IMR-90 (cell line): ENCODE data around the gene ROBO1. TPM values are rescaled to one million over a fixed set of nuclear protein-coding genes. Genes with fewer than 3 reads are reported as not detected.

Experiments
- ATAC-seq: fragments of 200-7000 bp; cut with Tn5 transposase; 2 replicates; pipeline ENCODE4 v1.9.1; 2020; ENCODE audit warnings: low read depth, mild to moderate bottlenecking, moderate library complexity
- BruUV-seq: library from RNA; stranded (reverse); fragments of 400-500 nt; replicated peaks from 2 replicates; lab custom pipeline; 2021; lab: Mats Ljungman, UMichigan
- CTCF ChIA-PET: fragments of 300-600 bp; formaldehyde crosslinking; extraction: SDS; loops from one replicate; lab custom pipeline; 2021; ENCODE audit warnings: antibody characterized with exemption; lab: Yijun Ruan, JAX
- POLR2A ChIA-PET: fragments of 300-600 bp; sonication (Branson Sonifier 250); formaldehyde crosslinking; loops from one replicate; lab custom pipeline; 2022; ENCODE audit warnings: antibody characterized with exemption; ENCODE audit not compliant: unreplicated experiment; lab: Charles Lee
- DNase-seq: peaks from one replicate; pipeline ENCODE4 v3.0.0; 2013
- H2AFZ ChIP-seq: replicated peaks from 2 replicates; pipeline ENCODE3; 2013; ENCODE audit warnings: low read length, mild to moderate bottlenecking; ENCODE audit not compliant: poor library complexity
- H2AK5ac ChIP-seq: 2 replicates; pipeline ENCODE4 v1.6.1; 2013; ENCODE audit warnings: low read depth, low read length, inconsistent platforms
- H2AK9ac ChIP-seq: replicated peaks from 2 replicates; pipeline ENCODE3; 2013; ENCODE audit warnings: mild to moderate bottlenecking, low read depth, low read length, moderate library complexity; ENCODE audit not compliant: poor library complexity
- H2BK120ac ChIP-seq: 2 replicates; pipeline ENCODE4 v1.6.1; 2013; ENCODE audit warnings: low read depth, low read length, inconsistent platforms
- H2BK15ac ChIP-seq: 3 replicates; pipeline ENCODE4 v1.6.1; 2013; ENCODE audit warnings: low read depth, low read length, inconsistent platforms
- H2BK20ac ChIP-seq: 2 replicates; pipeline ENCODE4 v1.6.1; 2013; ENCODE audit warnings: low read depth, mild to moderate bottlenecking, inconsistent platforms, low read length, moderate library complexity
- H2BK5ac ChIP-seq: 2 replicates; pipeline ENCODE4 v1.6.1; 2013; ENCODE audit warnings: mild to moderate bottlenecking, low read depth, low read length, inconsistent platforms; ENCODE audit not compliant: poor library complexity, severe bottlenecking
- H3K14ac ChIP-seq: replicated peaks from 2 replicates; pipeline ENCODE4 v1.6.1; 2013; ENCODE audit warnings: low read depth, low read length, inconsistent platforms
- H3K18ac ChIP-seq: 2 replicates; pipeline ENCODE4 v1.6.1; 2013; ENCODE audit warnings: low read depth, low read length, control low read depth
- H3K23ac ChIP-seq: 2 replicates; pipeline ENCODE4 v1.6.1; 2013; ENCODE audit warnings: low read depth, low read length, inconsistent platforms
- H3K27ac ChIP-seq: 2 replicates; pipeline ENCODE4 v1.5.1; 2013; ENCODE audit warnings: mild to moderate bottlenecking, control low read depth, low read length; ENCODE audit not compliant: insufficient read depth
- H3K27me3 ChIP-seq: 2 replicates; pipeline ENCODE4 v1.6.1; 2013; ENCODE audit warnings: low read length; ENCODE audit not compliant: control insufficient read depth, insufficient read depth
- H3K36me3 ChIP-seq: 2 replicates; pipeline ENCODE4 v1.6.1; 2013; ENCODE audit warnings: low read length, mixed read lengths; ENCODE audit not compliant: control insufficient read depth, insufficient read depth
- H3K4ac ChIP-seq: 2 replicates; pipeline ENCODE4 v1.6.1; 2013; ENCODE audit warnings: low read depth, low read length, inconsistent platforms
- H3K4me1 ChIP-seq: 2 replicates; pipeline ENCODE4 v1.6.1; 2013; ENCODE audit warnings: low read length, mixed read lengths; ENCODE audit not compliant: control insufficient read depth, insufficient read depth
- H3K4me2 ChIP-seq: 2 replicates; pipeline ENCODE4 v1.6.1; 2013; ENCODE audit warnings: low read depth, mild to moderate bottlenecking, control low read depth, low read length, moderate library complexity
- H3K4me3 ChIP-seq: 2 replicates; pipeline ENCODE4 v1.5.1; 2013; ENCODE audit warnings: low read depth, mild to moderate bottlenecking, control low read depth, low read length, moderate library complexity; ENCODE audit not compliant: insufficient read depth
- H3K56ac ChIP-seq: 2 replicates; pipeline ENCODE4 v1.6.1; 2013; ENCODE audit warnings: low read length, inconsistent platforms; ENCODE audit not compliant: insufficient read depth; ENCODE audit errors: extremely low read depth
- H3K79me1 ChIP-seq, 2 experiments: 2 replicates each; pipeline ENCODE4 v1.6.1; 2013; ENCODE audit warnings: low read length in 2 of 2, inconsistent platforms in 1 of 2, low read depth in 1 of 2
- H3K9ac ChIP-seq: 2 replicates; pipeline ENCODE4 v1.6.1; 2013; ENCODE audit warnings: low read depth, low read length, control low read depth
- H3K9me1 ChIP-seq: 2 replicates; pipeline ENCODE4 v1.6.1; 2013; ENCODE audit warnings: low read length, inconsistent platforms; ENCODE audit not compliant: insufficient read depth
- H3K9me3 ChIP-seq: 2 replicates; pipeline ENCODE4 v1.6.1; 2013; ENCODE audit warnings: low read length; ENCODE audit not compliant: control insufficient read depth, insufficient read depth
- H4K20me1 ChIP-seq: 2 replicates; pipeline ENCODE4 v1.6.1; 2013; ENCODE audit warnings: low read length, inconsistent platforms; ENCODE audit not compliant: insufficient read depth
- H4K5ac ChIP-seq: 2 replicates; pipeline ENCODE4 v1.6.1; 2013; ENCODE audit warnings: mild to moderate bottlenecking, low read depth, low read length, control low read depth
- H4K8ac ChIP-seq, 2 experiments: 2 replicates each; pipeline ENCODE4 v1.6.1; 2013; ENCODE audit warnings: low read depth in 2 of 2, low read length in 2 of 2, control low read depth in 1 of 2, inconsistent platforms in 1 of 2
- H4K91ac ChIP-seq: 2 replicates; pipeline ENCODE4 v1.6.1; 2013; ENCODE audit warnings: low read depth, low read length, inconsistent platforms; ENCODE audit not compliant: insufficient read depth
- BHLHE40 ChIP-seq: fragments of 150-350 bp; IDR thresholded peaks from 2 replicates; pipeline ENCODE4 v1.6.1; 2016; ENCODE audit warnings: mild to moderate bottlenecking, low read depth, low read length
- CTCF ChIP-seq: conservative IDR thresholded peaks from 2 replicates; pipeline ENCODE4 v1.5.1; 2012; ENCODE audit warnings: mild to moderate bottlenecking, low read depth, low read length, improper control_type of control experiment
- ELK1 ChIP-seq: fragments of 150-350 bp; IDR thresholded peaks from 2 replicates; pipeline ENCODE4 v1.6.1; 2016; ENCODE audit warnings: low read depth, mild to moderate bottlenecking, low read length, moderate library complexity, borderline replicate concordance
- MAZ ChIP-seq: IDR thresholded peaks from 2 replicates; pipeline ENCODE4 v1.6.1; 2012; ENCODE audit warnings: low read depth, mild to moderate bottlenecking, low read length, improper control_type of control experiment, moderate library complexity, borderline replicate concordance
- MXI1 ChIP-seq: IDR thresholded peaks from 2 replicates; pipeline ENCODE4 v1.6.1; 2012; ENCODE audit warnings: low read depth, mild to moderate bottlenecking, low read length, moderate library complexity, borderline replicate concordance
- NFE2L2 ChIP-seq: fragments of 150-350 bp; IDR thresholded peaks from 2 replicates; pipeline ENCODE4 v1.6.1; 2016; ENCODE audit warnings: low read depth, mild to moderate bottlenecking, low read length
- POLR2A ChIP-seq: IDR thresholded peaks from 2 replicates; pipeline ENCODE4 v1.6.1; 2012; ENCODE audit warnings: mild to moderate bottlenecking, low read depth, low read length
- RAD21 ChIP-seq: IDR thresholded peaks from 2 replicates; pipeline ENCODE4 v1.6.1; 2012; ENCODE audit warnings: low read length, improper control_type of control experiment
- RCOR1 ChIP-seq: IDR thresholded peaks from 2 replicates; pipeline ENCODE4 v1.6.1; 2012; ENCODE audit warnings: mild to moderate bottlenecking, low read length, improper control_type of control experiment; ENCODE audit not compliant: insufficient replicate concordance
- RFX5 ChIP-seq: IDR thresholded peaks from 2 replicates; pipeline ENCODE4 v1.8.0; 2012; ENCODE audit warnings: low read depth, mild to moderate bottlenecking, low read length, moderate library complexity
- SMC3 ChIP-seq: fragments of 150-350 bp; IDR thresholded peaks from 2 replicates; pipeline ENCODE4 v1.6.1; 2016; ENCODE audit warnings: low read depth, mild to moderate bottlenecking, antibody characterized with exemption, low read length, moderate library complexity
- USF2 ChIP-seq: fragments of 150-350 bp; IDR thresholded peaks from 2 replicates; pipeline ENCODE4 v1.6.1; 2017; ENCODE audit warnings: mild to moderate bottlenecking, antibody characterized with exemption, low read length, low read depth
- WGBS, 2 experiments: methylation state at CpG; one replicate each; pipeline versions ENCODE4 v1.1.5 to v1.1.7; 2013; ENCODE audit warnings: missing lambda C conversion rate in 2 of 2; ENCODE audit not compliant: insufficient read length in 1 of 2; ENCODE audit errors: extremely low coverage in 2 of 2; 5-methylcytosine and 5-hydroxymethylcytosine counted together
- dilution Hi-C: fragments of 300-500 bp; cut with HindIII; formaldehyde crosslinking; loops from one replicate; pipeline ENCODE4 v1.14.3; 2018; ENCODE audit warnings: low sequenced_read_pairs; ENCODE audit not compliant: unreplicated experiment
- in situ Hi-C: fragments of 300-500 bp; cut with MboI; formaldehyde crosslinking; loops from 3 replicates; pipeline ENCODE4 v1.14.3; 2019; ENCODE audit warnings: low sequenced_read_pairs, inconsistent platforms, mixed read lengths
- intact Hi-C: fragments of 100-400 bp; cut with micrococcal nuclease; formaldehyde crosslinking; loops from 2 replicates; pipeline ENCODE4 v1.10.0; 2022
- polyA plus RNA-seq, 3 experiments: library from polyadenylated mRNA; depleted of rRNA; stranded (reverse); fragments of >200 nt; gene quantifications; 2 replicates each; pipeline ENCODE4 v1.2.3, GENCODE V29; 2012; ENCODE audit warnings: low replicate concordance in 1 of 3
- total RNA-seq: library from RNA; depleted of rRNA; stranded (reverse); fragments of >200 nt; gene quantifications from 2 replicates; pipeline ENCODE4 v1.2.3, GENCODE V29; 2012

The ROBO1 gene
- total and polyA plus RNA-seq, 2 of the 4 experiments (the other 2 are of a cell fraction), result 24.1 to 53.9 TPM

GRCh38 chr3:79767194-79767904 lies 449 bp downstream of the ROBO1 start:
- intact Hi-C loops, result no loop called here
- no peaks in the 10 kb centered on the region; the same call in 1 of the 2 replicates for H3K27me3 ChIP-seq
- no peaks in the 10 kb centered on the region for H4K20me1 ChIP-seq
- H2BK20ac ChIP-seq, result no peak overlapping the region
- no peak overlapping the region for H3K27ac ChIP-seq
- no peak overlapping the region for H4K91ac ChIP-seq
- DNase-seq (no peak), ATAC-seq (no peak)
- no peak overlapping the region for H2AFZ ChIP-seq
- no peak for TF ChIP-seq BHLHE40
- TF ChIP-seq ELK1, result no peak
- no peak for TF ChIP-seq MXI1
- TF ChIP-seq SMC3, result no peak
- TF ChIP-seq CTCF, result no peak
- TF ChIP-seq USF2, result no peak
- no peak for TF ChIP-seq RAD21
- TF ChIP-seq RFX5, result no peak
- no peak for TF ChIP-seq MAZ
- TF ChIP-seq POLR2A, result no peak
- no peak for TF ChIP-seq RCOR1
- no peak for TF ChIP-seq NFE2L2
- no peaks in the 10 kb centered on the region for H3K36me3 ChIP-seq
- 2% methylated on average over 11 of the region's 26 CpGs; no CpG with 5 or more reads in 1 of the 2 experiments for WGBS, 2 experiments
- no peak overlapping the region for H3K56ac ChIP-seq
- no peak overlapping the region for H2AK9ac ChIP-seq
- no peak overlapping the region for H2BK5ac ChIP-seq
- H3K4me3 ChIP-seq, result no peak overlapping the region
- H3K4ac ChIP-seq, result no peak overlapping the region
- BruUV-seq, result no TSS peak
- ChIA-PET CTCF (no interaction called here), POLR2A (no interaction called here)
- H2AK5ac ChIP-seq, result no peak overlapping the region
- no peak overlapping the region for H3K23ac ChIP-seq
- H3K9ac ChIP-seq, result no peak overlapping the region
- H3K4me1 ChIP-seq, result no peaks in the 10 kb centered on the region
- H3K79me1 ChIP-seq, result no peaks in the 10 kb centered on the region
- H3K9me3 ChIP-seq, result no peaks in the 10 kb centered on the region; the same call in 1 of the 2 replicates
- H3K9me1 ChIP-seq, result no peaks in the 10 kb centered on the region
- no peak overlapping the region for H3K14ac ChIP-seq
- dilution Hi-C loops, result no loop called here
- no peak overlapping the region for H3K4me2 ChIP-seq
- H4K8ac ChIP-seq, result no peak overlapping the region
- H2BK120ac ChIP-seq, result no peak overlapping the region
- no peak overlapping the region for H4K5ac ChIP-seq
- H2BK15ac ChIP-seq, result no peak overlapping the region
- in situ Hi-C loops, result no loop called here
- no peak overlapping the region for H3K18ac ChIP-seq
